Brain microvascular endothelial cell (primary cell): ENCODE measurements around the gene CCDC18.
A peak's percentile ranks its signal among the peaks of the same experiment; 100 is the strongest.

Experiments used
- DNase-seq: peaks from one replicate; pipeline ENCODE4 v3.0.0-alpha.2; 2020
- H3K27ac ChIP-seq: fragments of 250-450 bp; sonication (Bioruptor Pico); 2 replicates; pipeline ENCODE4 v1.5.1; 2020; ENCODE audit warnings: mild to moderate bottlenecking, moderate library complexity
- H3K27me3 ChIP-seq: fragments of 250-450 bp; sonication (Bioruptor Pico); replicated peaks from 2 replicates; pipeline ENCODE4 v1.5.1; 2020; ENCODE audit warnings: mild to moderate bottlenecking
- H3K36me3 ChIP-seq: fragments of 250-450 bp; sonication (Bioruptor Pico); replicated peaks from 2 replicates; pipeline ENCODE4 v1.5.1; 2020; ENCODE audit warnings: mild to moderate bottlenecking
- H3K4me3 ChIP-seq: 2 replicates; pipeline ENCODE4 v1.5.1; 2011; ENCODE audit warnings: low read depth, mild to moderate bottlenecking, control low read depth, low read length, moderate library complexity
- in situ Hi-C: cut with HindIII; loops from 2 replicates; pipeline ENCODE4 v1.10.0; 2017; ENCODE audit warnings: low sequenced_read_pairs, low pct_ligation_motif_present
- TF ChIP-seq, protein P1 (sequence below): IDR thresholded peaks from 2 replicates; pipeline ENCODE4 v1.5.1; 2011; ENCODE audit warnings: low read depth, mild to moderate bottlenecking, moderate library complexity, low read length, control low read depth, inconsistent platforms; ENCODE audit errors: missing control alignments

CCDC18 gene

DNA sequence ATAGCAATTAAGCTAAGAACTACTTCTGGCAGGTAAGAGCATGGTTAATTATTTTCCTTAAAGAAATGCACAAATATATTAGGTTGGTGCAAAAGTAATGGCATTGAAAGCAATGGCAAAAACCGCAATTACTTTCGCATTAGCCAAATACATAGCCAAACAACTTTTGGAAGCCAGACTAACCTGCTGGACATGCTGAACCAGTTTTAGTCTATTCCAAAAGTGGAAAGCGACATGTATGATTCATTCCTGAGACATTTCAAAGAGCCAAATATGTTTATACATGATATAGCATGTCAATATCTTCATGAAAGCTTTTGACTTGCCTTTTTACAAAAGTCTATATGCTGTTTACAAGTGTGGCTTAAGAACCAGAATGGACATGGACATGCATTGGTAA, 141.8 kb downstream of the CCDC18 start:
- no peak for DNase-seq
- in situ Hi-C loops: no loop called here
- Histone ChIP-seq H3K27ac (no peak overlapping the region), H3K4me3 (no peak overlapping the region), H3K27me3 (no peaks in the 10 kb centered on the region), H3K36me3 (no peaks in the 10 kb centered on the region)
- TF ChIP-seq, protein P1, sequence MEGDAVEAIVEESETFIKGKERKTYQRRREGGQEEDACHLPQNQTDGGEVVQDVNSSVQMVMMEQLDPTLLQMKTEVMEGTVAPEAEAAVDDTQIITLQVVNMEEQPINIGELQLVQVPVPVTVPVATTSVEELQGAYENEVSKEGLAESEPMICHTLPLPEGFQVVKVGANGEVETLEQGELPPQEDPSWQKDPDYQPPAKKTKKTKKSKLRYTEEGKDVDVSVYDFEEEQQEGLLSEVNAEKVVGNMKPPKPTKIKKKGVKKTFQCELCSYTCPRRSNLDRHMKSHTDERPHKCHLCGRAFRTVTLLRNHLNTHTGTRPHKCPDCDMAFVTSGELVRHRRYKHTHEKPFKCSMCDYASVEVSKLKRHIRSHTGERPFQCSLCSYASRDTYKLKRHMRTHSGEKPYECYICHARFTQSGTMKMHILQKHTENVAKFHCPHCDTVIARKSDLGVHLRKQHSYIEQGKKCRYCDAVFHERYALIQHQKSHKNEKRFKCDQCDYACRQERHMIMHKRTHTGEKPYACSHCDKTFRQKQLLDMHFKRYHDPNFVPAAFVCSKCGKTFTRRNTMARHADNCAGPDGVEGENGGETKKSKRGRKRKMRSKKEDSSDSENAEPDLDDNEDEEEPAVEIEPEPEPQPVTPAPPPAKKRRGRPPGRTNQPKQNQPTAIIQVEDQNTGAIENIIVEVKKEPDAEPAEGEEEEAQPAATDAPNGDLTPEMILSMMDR: no peak

DNA sequence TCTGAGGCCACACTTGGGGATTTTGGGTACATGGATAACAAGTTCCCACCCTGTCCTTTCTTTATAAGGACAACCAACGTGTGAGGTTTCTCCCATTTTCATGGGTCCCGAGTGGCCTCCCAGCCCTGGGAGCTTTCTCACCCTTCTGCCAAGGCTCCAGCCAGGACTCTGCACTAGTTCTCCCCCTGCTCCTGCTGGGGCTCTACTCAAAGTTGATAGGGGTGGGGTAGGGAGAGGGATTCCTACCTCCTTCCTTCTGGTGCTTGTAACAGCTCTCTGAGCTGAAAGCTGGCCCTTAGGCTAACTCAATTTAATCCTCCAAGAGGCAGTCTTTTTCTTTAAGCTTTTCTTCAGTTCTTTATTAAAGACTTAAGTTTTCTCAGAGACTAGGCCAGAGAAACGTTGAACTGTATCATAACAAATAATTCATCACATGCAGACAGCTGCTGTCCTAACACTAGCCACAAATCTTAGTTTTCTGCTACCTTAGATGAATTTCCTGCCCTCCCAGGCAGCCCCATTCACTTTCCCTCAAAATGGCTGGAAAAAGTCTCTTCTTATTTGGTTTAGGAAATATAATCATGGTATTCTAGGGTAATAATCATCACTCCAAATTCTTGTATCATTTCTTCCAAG, 142.8 kb downstream of the CCDC18 start:
- Histone ChIP-seq H3K27ac (no peak overlapping the region), H3K4me3 (no peak overlapping the region), H3K27me3 (no peaks in the 10 kb centered on the region), H3K36me3 (no peaks in the 10 kb centered on the region)
- DNase-seq: no peak
- in situ Hi-C loops: no loop called here
- TF ChIP-seq, protein P1: no peak

DNA sequence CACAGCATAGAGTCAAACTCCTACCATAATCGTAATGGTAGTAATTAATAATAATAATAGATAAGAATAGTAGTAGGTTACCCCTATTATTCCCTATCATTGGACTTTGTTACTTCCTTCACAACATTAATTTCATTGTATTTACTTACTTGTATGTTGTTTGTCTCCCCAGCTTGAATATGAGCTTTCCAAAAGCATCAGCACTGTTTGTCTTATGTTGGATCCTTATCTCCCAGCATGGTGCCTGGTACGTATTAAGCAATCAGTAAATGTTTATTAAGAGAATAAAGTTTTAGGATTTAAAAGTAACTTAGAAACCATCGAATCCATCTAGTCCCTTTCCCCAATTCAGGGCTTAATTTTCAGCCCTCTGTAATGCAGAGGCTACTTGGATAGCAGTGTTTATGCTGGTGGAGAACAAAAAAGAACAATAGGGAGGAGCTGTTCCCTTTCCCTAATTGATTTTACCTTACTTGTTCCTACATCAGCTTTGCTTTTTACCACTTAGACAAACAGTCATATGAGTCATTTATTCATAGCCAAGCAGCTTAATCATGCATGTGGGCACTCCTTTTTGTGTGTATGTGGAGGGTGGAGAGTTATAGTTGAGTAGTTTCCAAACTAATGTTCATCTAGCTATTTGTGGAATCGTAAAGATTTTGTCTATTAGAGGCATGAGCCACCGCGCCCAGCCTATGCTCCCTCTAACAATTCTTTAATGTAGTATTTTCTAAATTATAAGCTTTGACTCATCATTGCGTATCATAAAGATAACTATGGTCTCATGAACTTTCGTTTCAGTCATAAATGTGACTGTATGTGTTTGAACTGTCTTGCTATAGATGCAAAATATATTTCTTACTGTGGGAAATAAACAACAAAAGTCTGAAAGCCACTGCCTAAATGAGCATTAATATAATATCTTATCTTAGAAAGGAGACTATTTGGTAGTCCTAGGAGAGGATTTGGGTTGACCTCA, 144.3 kb downstream of the CCDC18 start:
- DNase-seq: peak; percentile 56
- Histone ChIP-seq H3K36me3 (no peaks in the 10 kb centered on the region), H3K27ac (peak overlapping the region; percentile 75), H3K4me3 (no peak overlapping the region), H3K27me3 (no peaks in the 10 kb centered on the region)
- TF ChIP-seq, protein P1: no peak
- in situ Hi-C loops: no loop called here
